Fibroblast of pulmonary artery (primary cell): ENCODE results near the gene GNAI1.
A peak's percentile ranks its signal among the peaks of the same experiment; 100 is the strongest.

Experiments
- DNase-seq: peaks from one replicate; pipeline ENCODE4 v3.0.0-alpha.2; 2010; ENCODE audit warnings: low read depth
- H3K4me3 ChIP-seq: replicated peaks from 2 replicates; pipeline ENCODE4 v1.5.1; 2011; ENCODE audit warnings: low read depth, mild to moderate bottlenecking, control low read depth, low read length, moderate library complexity
- TF ChIP-seq, protein P1 (sequence below): IDR thresholded peaks from 2 replicates; pipeline ENCODE4 v1.5.1; 2011; ENCODE audit warnings: mild to moderate bottlenecking, control low read depth, low read length, inconsistent platforms; ENCODE audit errors: missing control alignments

The GNAI1 gene

GRCh38 chr7:80272560-80273239, 138.1 kb downstream of the GNAI1 start:
- DNase-seq: no peak
- no peak overlapping the region for H3K4me3 ChIP-seq
- TF ChIP-seq, protein P1, sequence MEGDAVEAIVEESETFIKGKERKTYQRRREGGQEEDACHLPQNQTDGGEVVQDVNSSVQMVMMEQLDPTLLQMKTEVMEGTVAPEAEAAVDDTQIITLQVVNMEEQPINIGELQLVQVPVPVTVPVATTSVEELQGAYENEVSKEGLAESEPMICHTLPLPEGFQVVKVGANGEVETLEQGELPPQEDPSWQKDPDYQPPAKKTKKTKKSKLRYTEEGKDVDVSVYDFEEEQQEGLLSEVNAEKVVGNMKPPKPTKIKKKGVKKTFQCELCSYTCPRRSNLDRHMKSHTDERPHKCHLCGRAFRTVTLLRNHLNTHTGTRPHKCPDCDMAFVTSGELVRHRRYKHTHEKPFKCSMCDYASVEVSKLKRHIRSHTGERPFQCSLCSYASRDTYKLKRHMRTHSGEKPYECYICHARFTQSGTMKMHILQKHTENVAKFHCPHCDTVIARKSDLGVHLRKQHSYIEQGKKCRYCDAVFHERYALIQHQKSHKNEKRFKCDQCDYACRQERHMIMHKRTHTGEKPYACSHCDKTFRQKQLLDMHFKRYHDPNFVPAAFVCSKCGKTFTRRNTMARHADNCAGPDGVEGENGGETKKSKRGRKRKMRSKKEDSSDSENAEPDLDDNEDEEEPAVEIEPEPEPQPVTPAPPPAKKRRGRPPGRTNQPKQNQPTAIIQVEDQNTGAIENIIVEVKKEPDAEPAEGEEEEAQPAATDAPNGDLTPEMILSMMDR: no peak

GRCh38 chr7:80273327-80273726, 138.7 kb downstream of the GNAI1 start:
- H3K4me3 ChIP-seq: no peak overlapping the region
- TF ChIP-seq, protein P1: no peak
- DNase-seq: peak; percentile 68

DNA sequence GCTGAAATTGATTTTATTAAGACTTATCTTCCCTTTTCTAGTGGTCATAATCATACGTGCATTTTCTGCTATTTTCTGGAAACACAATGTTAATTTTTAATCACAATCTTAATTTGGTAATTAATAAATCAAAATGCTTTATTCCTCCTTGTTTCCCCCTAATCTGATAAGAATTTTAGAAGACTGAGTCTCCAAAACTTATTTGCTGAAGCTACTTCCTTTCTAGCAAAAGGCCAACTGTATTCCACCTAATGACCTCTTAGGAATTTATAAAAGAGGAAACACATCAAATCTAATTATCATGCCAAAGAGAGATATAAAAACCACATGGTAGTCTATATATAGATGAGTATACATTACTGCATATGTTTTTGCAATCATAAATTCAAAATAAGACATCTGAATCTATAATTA, 140.6 kb downstream of the GNAI1 start:
- H3K4me3 ChIP-seq: no peak overlapping the region
- no peak for DNase-seq
- TF ChIP-seq, protein P1: no peak
